ENCODE measurements around the gene EIF4H. TPM values are rescaled to one million over a fixed set of nuclear protein-coding genes. Genes with fewer than 3 reads are reported as not detected.
A peak's percentile ranks its signal among the peaks of the same experiment; 100 is the strongest.
"Not testable (repeated sequence)": the region's sequence is repeated elsewhere in the genome, so short reads cannot be mapped to it uniquely, and the experiment has no call there.

Gene EIF4H
- total RNA-seq, 1 donor = 293 TPM

- H3K4me3 ChIP-seq (ENCODE audit: low read depth, low read length) = no peak overlapping the region
- no peak for DNase-seq (ENCODE audit: low read depth)
- TF ChIP-seq CTCF (IDR thresholded peaks at IDR 0.05; ENCODE audit: insufficient read depth, low read depth, low read length) = no peak
Measured at GRCh38 chr7:74153736-74154135, 20.4 kb upstream of the EIF4H start.

- H3K4me3 ChIP-seq (ENCODE audit: low read depth, low read length) = no peak overlapping the region
- TF ChIP-seq CTCF (IDR thresholded peaks at IDR 0.05; ENCODE audit: insufficient read depth, low read depth, low read length) = no peak
- no peak for DNase-seq (ENCODE audit: low read depth)
Measured at GRCh38 chr7:74155810-74156395, 18.3 kb upstream of the EIF4H start.

- H3K4me3 ChIP-seq (ENCODE audit: low read depth, low read length) = no peak overlapping the region
- DNase-seq (ENCODE audit: low read depth) = no peak
- no peak for TF ChIP-seq CTCF (IDR thresholded peaks at IDR 0.05; ENCODE audit: insufficient read depth, low read depth, low read length)
Measured at GRCh38 chr7:74157605-74158004, 16.6 kb upstream of the EIF4H start.

GRCh38 chr7:74164985-74165456 lies 9.1 kb upstream of the EIF4H start:
- no peak overlapping the region for H3K4me3 ChIP-seq (ENCODE audit: low read depth, low read length)
- TF ChIP-seq CTCF (IDR thresholded peaks at IDR 0.05; ENCODE audit: insufficient read depth, low read depth, low read length) = peak; percentile 49
- peak; percentile 37 for DNase-seq (ENCODE audit: low read depth)

GRCh38 chr7:74165867-74166593 lies 8.1 kb upstream of the EIF4H start:
- TF ChIP-seq CTCF (IDR thresholded peaks at IDR 0.05; ENCODE audit: insufficient read depth, low read depth, low read length) = no peak

GRCh38 chr7:74167324-74167723 lies 6.8 kb upstream of the EIF4H start:
- H3K4me3 ChIP-seq (ENCODE audit: low read depth, low read length); DNase-seq (ENCODE audit: low read depth): not testable (repeated sequence)

More at GRCh38 chr7:74165867-74166593, 8.1 kb upstream of the EIF4H start:
- no peak for DNase-seq (ENCODE audit: low read depth)
- no peak overlapping the region for H3K4me3 ChIP-seq (ENCODE audit: low read depth, low read length)

GRCh38 chr7:74173074-74173473 lies 1.1 kb upstream of the EIF4H start:
- no peak for TF ChIP-seq CTCF (IDR thresholded peaks at IDR 0.05; ENCODE audit: insufficient read depth, low read depth, low read length)
- H3K4me3 ChIP-seq (ENCODE audit: low read depth, low read length) = peak overlapping the region; percentile 71
- DNase-seq (ENCODE audit: low read depth) = no peak

All from fibroblast of villous mesenchyme (primary cell).